IPS-15b (cell line): ENCODE measurements around the gene REL.

Experiments
- H3K27me3 ChIP-seq: one replicate; pipeline ENCODE4 v1.6.1; 2013; ENCODE audit warnings: low read length; ENCODE audit not compliant: control insufficient read depth, insufficient read depth
- H3K36me3 ChIP-seq: one replicate; pipeline ENCODE4 v1.6.1; 2013; ENCODE audit warnings: low read length; ENCODE audit not compliant: control insufficient read depth, insufficient read depth
- H3K4me1 ChIP-seq: one replicate; pipeline ENCODE4 v1.6.1; 2013; ENCODE audit warnings: mild to moderate bottlenecking, low read length; ENCODE audit not compliant: control insufficient read depth, insufficient read depth
- H3K4me3 ChIP-seq: one replicate; pipeline ENCODE4 v1.5.1; 2013; ENCODE audit warnings: low read depth, low read length
- H3K9ac ChIP-seq: one replicate; pipeline ENCODE4 v1.6.1; 2013; ENCODE audit warnings: low read depth, mild to moderate bottlenecking, low read length
- H3K9me3 ChIP-seq: one replicate; pipeline ENCODE4 v1.6.1; 2013; ENCODE audit warnings: mild to moderate bottlenecking, low read length; ENCODE audit not compliant: control insufficient read depth, insufficient read depth

REL gene

GRCh38 chr2:60881047-60881932 is at the start of gene REL:
TSS of gene REL (plus strand) at chr2:60881574. CDS start at chr2:60881841, 267 bp downstream.
- Histone ChIP-seq H3K4me3 (peak within 1 kb of the TSS; percentile 78), H3K27me3 (peaks cover 6% of the 10 kb centered on the region), H3K9me3 (no peaks in the 10 kb centered on the region), H3K36me3 (no peaks in the 10 kb centered on the region), H3K9ac (peak within 1 kb of the TSS; percentile 66), H3K4me1 (peaks cover 4% of the 10 kb centered on the region)

DNA sequence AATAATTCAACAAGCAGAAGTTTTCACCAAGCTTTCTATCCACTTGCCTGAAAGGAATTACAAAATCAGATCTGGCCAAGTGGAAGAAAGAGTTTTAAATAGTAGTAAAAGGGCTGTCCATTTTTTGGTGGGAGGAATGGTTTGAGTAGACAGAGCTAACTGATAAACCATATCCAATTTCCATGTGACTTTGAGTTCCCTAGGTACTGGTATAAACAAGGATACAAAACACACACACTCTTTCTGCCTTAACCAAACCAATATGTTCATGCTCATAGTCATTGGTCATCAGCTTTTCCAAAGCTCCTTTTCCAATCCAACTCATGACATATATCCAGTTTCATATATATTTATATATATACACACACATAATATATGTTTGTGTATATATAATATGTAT is 49.5 kb upstream of the REL start:
- no peaks in the 10 kb centered on the region for H3K9me3 ChIP-seq
- no peak overlapping the region for H3K9ac ChIP-seq
- no peaks in the 10 kb centered on the region for H3K36me3 ChIP-seq
- peaks cover 4% of the 10 kb centered on the region for H3K4me1 ChIP-seq
- peaks cover 39% of the 10 kb centered on the region for H3K27me3 ChIP-seq
- H3K4me3 ChIP-seq: no peak overlapping the region

DNA sequence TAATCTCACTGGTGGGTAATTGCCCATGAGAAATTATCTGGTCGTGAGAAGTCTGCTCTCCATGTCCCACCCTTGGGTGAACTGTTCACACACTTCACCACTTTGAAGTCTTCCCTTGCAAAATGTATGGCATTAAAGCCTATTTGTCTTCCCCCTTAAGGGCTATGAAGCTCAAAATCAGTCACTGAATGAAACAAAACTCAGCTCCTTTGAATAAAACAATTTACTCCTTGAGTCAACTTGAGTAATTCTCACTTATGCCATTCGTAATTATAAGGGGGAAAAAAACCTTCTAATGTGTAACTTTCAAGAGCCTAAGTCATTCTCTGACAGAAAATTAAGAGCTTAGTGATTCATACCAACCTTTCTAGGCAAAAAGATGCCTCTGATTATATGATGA is 48.8 kb upstream of the REL start:
- Histone ChIP-seq H3K27me3 (peaks cover 46% of the 10 kb centered on the region), H3K4me1 (peaks cover 4% of the 10 kb centered on the region), H3K36me3 (no peaks in the 10 kb centered on the region), H3K9ac (no peak overlapping the region), H3K4me3 (no peak overlapping the region), H3K9me3 (no peaks in the 10 kb centered on the region)

DNA sequence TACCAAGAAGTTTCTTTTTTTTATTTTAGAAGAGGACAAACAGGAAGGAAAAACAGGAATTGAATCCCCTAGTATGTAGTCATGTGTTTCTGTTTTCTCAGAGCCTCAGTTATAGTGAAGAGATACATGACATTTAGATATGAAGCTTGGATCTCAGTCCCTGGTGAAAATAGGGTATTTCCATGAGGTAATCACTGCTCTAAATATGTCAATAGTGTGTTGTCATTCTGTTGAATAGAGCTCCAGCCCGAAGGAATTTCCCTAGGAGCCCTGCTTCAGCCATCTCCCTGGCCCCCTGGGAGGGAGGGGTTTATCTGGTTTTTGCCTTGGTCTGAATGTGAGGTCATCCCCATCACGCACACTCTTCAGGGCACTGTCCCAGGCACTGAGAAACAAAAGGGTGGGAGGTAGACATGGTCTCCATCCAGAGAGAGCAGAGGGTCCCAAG is 47.1 kb upstream of the REL start:
- Histone ChIP-seq H3K4me1 (peaks cover 4% of the 10 kb centered on the region), H3K4me3 (no peak overlapping the region), H3K9ac (no peak overlapping the region), H3K9me3 (no peaks in the 10 kb centered on the region), H3K36me3 (no peaks in the 10 kb centered on the region), H3K27me3 (peaks cover 61% of the 10 kb centered on the region)

- Histone ChIP-seq H3K9ac (no peak overlapping the region), H3K36me3 (no peaks in the 10 kb centered on the region), H3K9me3 (no peaks in the 10 kb centered on the region), H3K4me1 (peaks cover 4% of the 10 kb centered on the region), H3K27me3 (peaks cover 70% of the 10 kb centered on the region), H3K4me3 (no peak overlapping the region)
These were observed 44.9 kb upstream of the REL start for GRCh38 chr2:60836491-60836890.

GRCh38 chr2:60837123-60837522 is 44.3 kb upstream of the REL start:
- H3K9me3 ChIP-seq: no peaks in the 10 kb centered on the region
- peaks cover 4% of the 10 kb centered on the region for H3K4me1 ChIP-seq
- no peak overlapping the region for H3K9ac ChIP-seq
- peaks cover 71% of the 10 kb centered on the region for H3K27me3 ChIP-seq
- no peaks in the 10 kb centered on the region for H3K36me3 ChIP-seq
- H3K4me3 ChIP-seq: no peak overlapping the region

- Histone ChIP-seq H3K4me1 (peaks cover 4% of the 10 kb centered on the region), H3K27me3 (peaks cover 72% of the 10 kb centered on the region)
These were observed 42.9 kb upstream of the REL start for GRCh38 chr2:60838481-60838880.

DNA sequence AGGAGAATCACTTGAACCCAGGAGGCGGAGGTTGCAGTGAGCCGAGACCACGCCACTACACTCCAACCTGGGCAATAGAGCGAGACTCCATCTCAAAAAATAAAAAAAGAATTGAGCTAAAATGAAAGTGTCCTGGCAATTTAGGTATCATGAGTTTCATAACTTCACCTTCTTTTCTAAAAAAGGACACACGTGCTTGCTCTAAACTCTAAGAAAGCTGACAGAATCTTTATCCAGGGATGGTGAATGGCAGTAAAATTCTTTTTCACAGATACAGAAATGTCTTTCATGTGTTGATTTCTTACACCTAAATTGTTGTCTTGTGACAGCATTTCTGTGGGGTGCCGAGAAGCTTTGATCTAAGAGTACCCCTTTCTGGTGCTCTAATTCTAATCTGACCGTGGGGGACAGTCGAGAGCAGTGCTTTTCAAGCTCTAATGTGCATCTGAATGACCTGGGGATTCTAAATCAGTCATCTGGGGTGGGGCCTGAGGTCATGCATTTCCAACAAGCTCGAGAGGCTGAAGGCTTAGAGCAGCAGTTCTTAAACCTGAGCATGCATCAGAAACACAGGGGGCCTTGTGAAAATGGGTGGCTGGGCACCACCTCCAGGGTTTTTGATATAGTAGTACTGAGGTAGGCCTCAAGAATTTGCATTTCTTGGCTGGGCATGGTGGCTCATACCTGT is 42.1 kb upstream of the REL start:
- Histone ChIP-seq H3K4me1 (peaks cover 4% of the 10 kb centered on the region), H3K36me3 (no peaks in the 10 kb centered on the region)

More at GRCh38 chr2:60838481-60838880, 42.9 kb upstream of the REL start:
- H3K4me3 ChIP-seq: no peak overlapping the region
- no peaks in the 10 kb centered on the region for H3K9me3 ChIP-seq
- no peak overlapping the region for H3K9ac ChIP-seq
- no peaks in the 10 kb centered on the region for H3K36me3 ChIP-seq

DNA sequence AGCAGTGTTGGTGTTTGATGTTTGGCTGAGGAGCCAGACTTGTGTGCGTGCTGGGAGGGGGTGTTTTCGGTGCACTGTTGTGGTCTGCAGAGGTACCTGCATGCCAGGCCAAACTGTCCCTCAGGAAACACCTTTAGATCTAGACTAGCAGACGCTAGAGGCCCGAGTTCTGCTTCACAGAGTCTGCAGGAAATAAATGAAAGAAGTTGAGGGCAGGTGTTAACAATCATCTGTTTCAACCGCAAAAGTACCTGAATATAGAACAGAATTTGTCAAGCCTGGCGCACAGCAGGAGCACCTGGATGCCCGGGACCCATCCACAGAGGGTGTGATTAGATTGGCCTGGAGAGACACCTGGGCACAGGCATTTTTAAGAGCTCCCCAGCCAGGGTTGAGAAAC is 40.5 kb upstream of the REL start:
- Histone ChIP-seq H3K36me3 (no peaks in the 10 kb centered on the region), H3K4me1 (no peaks in the 10 kb centered on the region), H3K9ac (no peak overlapping the region), H3K9me3 (no peaks in the 10 kb centered on the region), H3K4me3 (no peak overlapping the region), H3K27me3 (peaks cover 62% of the 10 kb centered on the region)

More for the DNA sequence above, 42.1 kb upstream of the REL start:
- no peak overlapping the region for H3K4me3 ChIP-seq
- H3K9ac ChIP-seq: no peak overlapping the region
- H3K9me3 ChIP-seq: no peaks in the 10 kb centered on the region
- peaks cover 75% of the 10 kb centered on the region for H3K27me3 ChIP-seq

DNA sequence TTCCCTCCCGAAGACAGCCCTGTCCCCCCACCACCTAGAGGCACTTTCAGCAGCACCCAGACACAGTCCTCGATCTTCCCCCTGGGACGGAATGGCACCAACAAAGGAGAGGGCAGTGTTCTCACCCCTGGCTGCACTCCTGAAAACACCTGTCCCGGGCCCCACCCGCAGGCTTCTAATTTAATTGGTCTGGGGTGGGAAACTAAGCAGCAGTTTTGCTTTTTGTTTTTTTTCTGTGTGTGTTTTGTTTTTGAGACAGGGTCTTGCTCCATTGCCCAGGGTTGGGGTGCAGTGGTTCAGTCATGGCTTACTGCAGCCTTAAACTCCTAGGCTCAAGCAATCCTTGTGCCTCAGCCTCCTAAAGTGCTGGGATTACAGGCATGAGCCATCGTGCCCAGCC is 38.4 kb upstream of the REL start:
- no peaks in the 10 kb centered on the region for H3K9me3 ChIP-seq
- H3K9ac ChIP-seq: no peak overlapping the region
- peaks cover 41% of the 10 kb centered on the region for H3K27me3 ChIP-seq
- no peaks in the 10 kb centered on the region for H3K4me1 ChIP-seq
- no peaks in the 10 kb centered on the region for H3K36me3 ChIP-seq
- H3K4me3 ChIP-seq: no peak overlapping the region

GRCh38 chr2:60844105-60844504 is 37.3 kb upstream of the REL start:
- Histone ChIP-seq H3K9ac (no peak overlapping the region), H3K27me3 (peaks cover 32% of the 10 kb centered on the region), H3K9me3 (no peaks in the 10 kb centered on the region), H3K36me3 (no peaks in the 10 kb centered on the region), H3K4me1 (no peaks in the 10 kb centered on the region), H3K4me3 (no peak overlapping the region)

- no peaks in the 10 kb centered on the region for H3K36me3 ChIP-seq
- H3K27me3 ChIP-seq: peaks cover 13% of the 10 kb centered on the region
- H3K4me1 ChIP-seq: no peaks in the 10 kb centered on the region
- H3K9ac ChIP-seq: no peak overlapping the region
- H3K9me3 ChIP-seq: no peaks in the 10 kb centered on the region
- H3K4me3 ChIP-seq: no peak overlapping the region
These were observed 33.5 kb upstream of the REL start for GRCh38 chr2:60847854-60848253.
